Breast epithelium (tissue), 4 donors: Measurements from ENCODE around the gene WLS. TPM values are rescaled to one million over a fixed set of nuclear protein-coding genes. Genes with fewer than 3 reads are reported as not detected.

ENCODE experiments used
- DNase-seq, 2 donors: peaks; one replicate each; pipeline ENCODE4 v3.0.0-alpha.2; 2019; ENCODE audit warnings: low spot score in 2 of 2
- H3K27ac ChIP-seq, 2 donors: fragments of 200-600 bp; sonication (generic) in 1 of 2; one replicate each; pipeline ENCODE4 v1.5.1; 2016 to 2019; ENCODE audit warnings: mild to moderate bottlenecking in 1 of 2
- H3K27me3 ChIP-seq, 2 donors: fragments of 200-600 bp; sonication (generic) in 1 of 2; one replicate each; pipeline versions ENCODE4 v1.5.1 to v1.6.0; 2017 to 2019; ENCODE audit warnings: control low read depth in 1 of 2, mild to moderate bottlenecking in 1 of 2
- H3K36me3 ChIP-seq: fragments of 200-600 bp; one replicate; pipeline ENCODE4 v1.5.1; 2019
- H3K4me1 ChIP-seq, 2 donors: fragments of 200-600 bp; sonication (generic); one replicate each; pipeline ENCODE4 v1.5.1; 2016 to 2019; ENCODE audit warnings: control low read depth in 1 of 2
- H3K4me3 ChIP-seq, 3 donors: fragments of 200-600 bp; sonication (generic); 1 replicate in 2 of 3; 2 replicates in 1 of 3; pipeline ENCODE4 v1.5.1; 2016 to 2019; ENCODE audit warnings: mild to moderate bottlenecking in 3 of 3, moderate library complexity in 2 of 3
- H3K9me3 ChIP-seq, 2 donors: fragments of 200-600 bp; sonication (generic) in 1 of 2; one replicate each; pipeline ENCODE4 v1.5.1; 2016 to 2019; ENCODE audit warnings: control low read depth in 1 of 2
- CTCF ChIP-seq, 3 donors: fragments of 450-650 bp; IDR thresholded peaks; one replicate each; pipeline ENCODE4 v1.5.1; 2016 to 2017; ENCODE audit warnings: antibody characterized with exemption in 3 of 3, mild to moderate bottlenecking in 3 of 3, moderate library complexity in 3 of 3
- POLR2A ChIP-seq: fragments of 450-650 bp; IDR thresholded peaks from one replicate; pipeline ENCODE4 v1.6.1; 2016; ENCODE audit warnings: antibody characterized with exemption, mild to moderate bottlenecking, moderate library complexity
- POLR2AphosphoS5 ChIP-seq, 3 donors: sonication (generic); formaldehyde crosslinking; IDR thresholded peaks; one replicate each; pipeline ENCODE4 v1.6.1; 2017; ENCODE audit warnings: antibody characterized with exemption in 3 of 3
- intact Hi-C: fragments of 100-400 bp; cut with DNase I; formaldehyde crosslinking; loops from one replicate; pipeline ENCODE4 v1.15.1; 2023; ENCODE audit warnings: low total_unique reads
- total RNA-seq, 3 donors: library from RNA; depleted of rRNA; stranded (reverse); fragments of >200 nt; gene quantifications; one replicate each; pipeline ENCODE4 v1.1.0, GENCODE V29; 2016

WLS gene
- total RNA-seq, 3 donors from 2014 or later: 61.9 to 76.3 (median 62.8) TPM

GRCh38 chr1:68143633-68144032, 88.7 kb downstream of the WLS start:
- intact Hi-C loops: no loop called here
- H3K4me1 ChIP-seq: peaks cover 0 to 10% of the 10 kb centered on the region in 2 donors
- TF ChIP-seq POLR2AphosphoS5 (IDR thresholded peaks at IDR 0.05) (no peak), CTCF (IDR thresholded peaks at IDR 0.05) (no peak), POLR2A (no peak)
- no peaks in the 10 kb centered on the region for H3K27me3 ChIP-seq
- H3K36me3 ChIP-seq: no peaks in the 10 kb centered on the region
- DNase-seq: no peak
- H3K4me3 ChIP-seq: no peak overlapping the region
- H3K9me3 ChIP-seq: no peaks in the 10 kb centered on the region
- H3K27ac ChIP-seq: peak overlapping the region in 1 of 2 donors; percentile 21

- Histone ChIP-seq H3K27me3 (no peaks in the 10 kb centered on the region), H3K9me3 (no peaks in the 10 kb centered on the region), H3K27ac (peak overlapping the region; percentile 80), H3K4me1 (peaks cover 0 to 10% of the 10 kb centered on the region in 2 donors), H3K4me3 (no peak overlapping the region), H3K36me3 (no peaks in the 10 kb centered on the region)
- DNase-seq: no peak
- intact Hi-C loops: no loop called here
- TF ChIP-seq CTCF (IDR thresholded peaks at IDR 0.05) (no peak), POLR2AphosphoS5 (IDR thresholded peaks at IDR 0.05) (no peak), POLR2A (no peak)
These were observed 89.9 kb downstream of the WLS start for GRCh38 chr1:68142461-68142860.

GRCh38 chr1:68142036-68142435, 90.3 kb downstream of the WLS start:
- DNase-seq: no peak
- Histone ChIP-seq H3K27me3 (no peaks in the 10 kb centered on the region), H3K4me3 (no peak overlapping the region), H3K9me3 (no peaks in the 10 kb centered on the region), H3K4me1 (peaks cover 0 to 10% of the 10 kb centered on the region in 2 donors), H3K36me3 (no peaks in the 10 kb centered on the region), H3K27ac (peak overlapping the region; percentile 80)
- intact Hi-C loops: no loop called here
- TF ChIP-seq POLR2AphosphoS5 (IDR thresholded peaks at IDR 0.05) (no peak), POLR2A (no peak), CTCF (IDR thresholded peaks at IDR 0.05) (no peak)

GRCh38 chr1:68141071-68142021, 91.0 kb downstream of the WLS start:
- Histone ChIP-seq H3K27ac (peak overlapping the region; percentile 80), H3K27me3 (no peaks in the 10 kb centered on the region), H3K4me1 (peaks cover 0 to 10% of the 10 kb centered on the region in 2 donors), H3K4me3 (no peak overlapping the region), H3K36me3 (no peaks in the 10 kb centered on the region), H3K9me3 (no peaks in the 10 kb centered on the region)
- no peak for DNase-seq
- TF ChIP-seq POLR2AphosphoS5 (IDR thresholded peaks at IDR 0.05) (no peak), POLR2A (no peak), CTCF (IDR thresholded peaks at IDR 0.05) (no peak)
- intact Hi-C loops: no loop called here

- no peaks in the 10 kb centered on the region for H3K27me3 ChIP-seq
- TF ChIP-seq POLR2A: no peak
- no peak for TF ChIP-seq CTCF (IDR thresholded peaks at IDR 0.05)
- no peak for TF ChIP-seq POLR2AphosphoS5 (IDR thresholded peaks at IDR 0.05)
- H3K4me1 ChIP-seq: peaks cover 0 to 10% of the 10 kb centered on the region in 2 donors
- DNase-seq: no peak
- no peaks in the 10 kb centered on the region for H3K36me3 ChIP-seq
- H3K4me3 ChIP-seq: no peak overlapping the region
- H3K9me3 ChIP-seq: no peaks in the 10 kb centered on the region
- intact Hi-C loops: no loop called here
- H3K27ac ChIP-seq: peak overlapping the region; percentile 74 to 80
These were observed 91.8 kb downstream of the WLS start for GRCh38 chr1:68140536-68140935.
